IPS-18c (cell line): ENCODE data around the gene CCDC63.

Source experiments
- H3K4me3 ChIP-seq: 2 replicates; pipeline ENCODE4 v1.7.0; 2013; ENCODE audit warnings: low read depth, mild to moderate bottlenecking, low read length, moderate library complexity; ENCODE audit not compliant: insufficient read depth
- H3K9me3 ChIP-seq: one replicate; pipeline ENCODE4 v1.6.1; 2013; ENCODE audit warnings: mild to moderate bottlenecking, low read length, moderate library complexity; ENCODE audit not compliant: control insufficient read depth, insufficient read depth

The CCDC63 gene

DNA sequence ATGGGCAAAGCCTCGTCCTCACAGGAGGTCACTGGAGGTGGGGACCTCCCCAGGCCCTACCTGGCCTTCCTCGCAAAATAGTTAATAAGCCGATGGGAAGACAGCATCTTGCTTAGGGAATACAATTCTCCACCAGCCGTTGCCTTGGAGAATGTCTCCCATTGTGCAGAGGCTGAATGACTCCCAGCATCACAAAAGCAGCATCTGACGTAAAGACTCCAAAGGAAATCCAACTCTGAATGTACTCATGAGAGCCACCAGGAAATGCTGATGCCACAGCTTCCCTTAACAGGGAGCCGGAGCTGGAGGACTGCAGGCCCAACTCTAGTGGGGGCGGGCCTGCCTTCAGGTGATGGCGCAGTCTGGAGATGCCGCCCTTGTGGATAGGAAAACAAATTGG is 15.5 kb downstream of the CCDC63 start:
- Histone ChIP-seq H3K9me3 (no peaks in the 10 kb centered on the region), H3K4me3 (no peak overlapping the region; the same call in 1 of the 2 replicates)

DNA sequence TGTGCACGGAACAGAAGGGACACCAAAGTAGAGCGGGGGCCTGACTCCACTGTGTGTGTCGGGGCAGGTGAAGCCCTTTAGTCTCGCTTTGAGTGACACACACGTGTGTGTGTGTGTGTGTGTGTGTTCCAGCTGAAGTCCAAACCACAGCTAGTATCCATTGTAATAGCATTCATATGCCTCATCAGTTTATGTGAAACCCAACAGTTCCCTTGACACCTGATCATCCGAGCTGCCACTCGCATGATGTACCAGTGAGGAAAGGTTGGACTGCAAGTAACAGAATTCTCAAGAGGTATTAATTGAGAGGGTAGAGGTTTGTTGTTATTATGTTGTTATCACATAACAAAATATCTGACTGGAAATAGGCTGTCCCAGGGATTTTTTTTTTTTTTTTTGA is 16.4 kb downstream of the CCDC63 start:
- H3K4me3 ChIP-seq, result no peak overlapping the region
- H3K9me3 ChIP-seq, result no peaks in the 10 kb centered on the region

DNA sequence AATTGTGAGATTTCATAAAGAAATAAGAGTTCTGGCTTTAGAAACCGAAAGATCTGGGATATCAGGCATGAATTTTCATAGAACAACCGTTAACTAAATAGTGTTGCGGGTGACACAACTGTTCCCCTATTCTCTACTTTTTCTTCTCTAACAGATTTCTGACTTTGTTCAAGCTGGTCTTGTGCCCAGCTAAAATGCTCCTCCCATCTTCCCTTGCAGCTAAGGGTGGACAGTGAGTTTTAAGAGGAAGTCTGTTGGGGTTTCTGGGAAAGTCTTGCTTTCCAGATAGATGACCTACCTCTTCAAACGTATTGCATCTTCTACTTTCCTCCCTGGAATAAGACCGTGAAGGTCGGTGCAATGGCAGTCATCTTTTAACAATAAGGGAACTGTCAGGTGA is 18.7 kb downstream of the CCDC63 start:
- peaks cover 2% of the 10 kb centered on the region for H3K9me3 ChIP-seq
- H3K4me3 ChIP-seq, result no peak overlapping the region

DNA sequence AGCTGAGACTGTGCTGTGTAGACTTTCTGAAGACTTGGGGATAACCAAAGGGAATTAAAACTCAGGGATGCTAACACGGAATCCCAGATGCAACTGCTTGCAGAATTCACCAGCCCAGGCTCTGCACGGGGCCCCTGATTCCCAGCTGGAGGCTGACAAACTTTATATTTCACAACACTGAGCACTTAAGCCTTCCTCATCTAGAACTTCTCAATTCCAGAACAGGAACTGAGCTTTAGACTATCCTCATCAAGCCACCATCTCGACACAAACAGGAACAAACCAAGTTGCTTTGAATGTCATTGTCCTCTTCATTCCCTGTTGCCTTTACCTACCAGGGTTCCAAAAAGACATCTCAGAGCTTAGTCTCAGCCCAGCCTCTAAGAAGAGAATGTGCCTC is 22.2 kb downstream of the CCDC63 start:
- Histone ChIP-seq H3K4me3 (no peak overlapping the region), H3K9me3 (peaks cover 2% of the 10 kb centered on the region)

DNA sequence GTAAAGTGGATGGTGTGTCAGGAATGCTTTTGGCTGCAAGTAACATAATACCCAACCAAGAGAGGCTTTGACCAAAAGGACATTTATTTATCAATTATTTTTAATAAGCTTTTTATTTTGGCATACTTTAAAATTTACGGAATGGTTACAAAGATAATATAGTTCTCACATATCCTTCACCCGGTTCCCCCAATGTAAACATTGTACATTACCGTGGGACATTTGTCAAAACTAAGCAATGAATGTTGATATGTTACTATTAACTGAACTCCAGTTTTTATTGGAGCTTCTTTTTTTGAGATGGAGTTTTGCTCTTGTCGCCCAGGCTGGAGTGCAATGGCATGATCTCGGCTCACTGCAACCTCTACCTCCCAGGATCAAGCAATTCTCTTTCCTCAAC is 23.0 kb downstream of the CCDC63 start:
- Histone ChIP-seq H3K9me3 (peaks cover 2% of the 10 kb centered on the region), H3K4me3 (no peak overlapping the region)

DNA sequence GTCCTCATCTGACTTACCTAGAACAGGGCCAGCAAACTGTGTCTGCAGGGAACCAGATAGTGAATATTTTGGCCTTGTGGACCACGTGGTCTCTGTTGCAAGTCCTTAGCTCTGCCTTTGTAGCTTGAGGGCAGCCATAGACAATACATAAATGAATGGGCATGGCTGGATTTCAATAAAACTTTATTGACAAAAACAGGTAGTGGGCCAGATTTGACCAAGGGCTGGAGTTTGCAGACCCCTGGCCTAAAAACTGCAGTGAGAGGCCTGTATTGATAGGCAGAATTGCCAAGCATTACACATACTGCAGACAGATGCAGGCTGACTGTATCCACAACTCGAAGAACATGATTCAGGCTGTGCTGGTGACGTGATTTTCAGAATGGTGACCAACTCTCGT is 25.3 kb downstream of the CCDC63 start:
- no peak overlapping the region for H3K4me3 ChIP-seq
- H3K9me3 ChIP-seq, result peaks cover 2% of the 10 kb centered on the region

DNA sequence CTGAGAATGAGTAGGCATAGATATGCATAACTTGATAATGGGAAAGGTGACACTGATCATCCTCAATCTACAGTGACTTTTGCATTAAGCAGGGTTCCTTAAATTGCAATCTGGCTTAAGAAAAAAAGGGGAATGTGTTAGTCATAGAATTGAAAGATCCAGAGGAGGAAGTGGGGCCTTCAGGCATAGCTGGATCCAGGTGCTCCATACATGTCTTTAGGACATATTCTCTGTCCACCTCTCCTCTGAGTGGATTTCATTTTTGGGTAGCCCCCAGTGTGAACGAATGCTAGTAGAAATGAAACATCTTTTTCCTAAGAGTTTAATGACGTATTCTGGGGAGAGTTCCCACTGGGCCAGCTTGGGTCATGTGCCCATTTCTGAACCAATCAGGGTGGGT is 27.6 kb downstream of the CCDC63 start:
- Histone ChIP-seq H3K4me3 (no peak overlapping the region), H3K9me3 (peaks cover 2% of the 10 kb centered on the region)

DNA sequence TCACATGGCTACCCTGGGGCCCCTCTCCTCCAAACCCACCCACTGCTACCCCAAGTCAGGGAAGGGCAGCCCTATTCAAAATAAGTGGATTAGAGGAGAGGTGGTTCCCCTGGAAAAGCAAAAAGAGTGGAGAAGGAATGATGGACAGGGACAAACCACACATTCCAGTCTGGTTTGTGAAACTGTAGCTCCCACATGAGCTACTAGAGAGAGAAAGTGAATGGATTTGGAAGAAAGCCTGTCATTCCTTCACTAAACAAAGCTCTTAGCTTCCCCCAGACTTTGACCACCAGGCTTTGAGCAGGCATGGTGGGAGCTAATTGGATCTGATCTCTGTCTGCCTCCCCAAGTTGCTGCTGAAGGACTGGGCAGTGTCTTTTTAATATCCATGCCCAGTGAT is 28.0 kb downstream of the CCDC63 start:
- no peak overlapping the region for H3K4me3 ChIP-seq
- H3K9me3 ChIP-seq, result peaks cover 2% of the 10 kb centered on the region

DNA sequence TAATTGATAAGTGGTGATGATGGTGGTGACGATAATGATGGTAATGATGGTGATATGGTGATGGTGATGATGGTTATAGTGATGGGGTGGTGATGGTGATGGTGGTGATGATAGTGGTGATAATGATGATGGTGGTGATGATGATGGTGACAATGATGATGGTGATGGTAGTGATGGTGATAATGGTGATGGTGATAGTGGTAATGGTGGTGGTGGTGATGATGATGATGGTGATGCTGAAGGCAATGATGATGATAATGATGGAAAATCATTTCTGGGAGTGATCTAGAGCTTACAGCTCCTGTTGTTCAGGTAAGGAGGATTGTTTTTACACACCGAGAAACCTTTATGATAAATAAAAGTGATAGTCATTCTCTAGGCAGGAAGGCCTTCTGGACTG is 33.9 kb downstream of the CCDC63 start:
- no peaks in the 10 kb centered on the region for H3K9me3 ChIP-seq
- no peak overlapping the region for H3K4me3 ChIP-seq

DNA sequence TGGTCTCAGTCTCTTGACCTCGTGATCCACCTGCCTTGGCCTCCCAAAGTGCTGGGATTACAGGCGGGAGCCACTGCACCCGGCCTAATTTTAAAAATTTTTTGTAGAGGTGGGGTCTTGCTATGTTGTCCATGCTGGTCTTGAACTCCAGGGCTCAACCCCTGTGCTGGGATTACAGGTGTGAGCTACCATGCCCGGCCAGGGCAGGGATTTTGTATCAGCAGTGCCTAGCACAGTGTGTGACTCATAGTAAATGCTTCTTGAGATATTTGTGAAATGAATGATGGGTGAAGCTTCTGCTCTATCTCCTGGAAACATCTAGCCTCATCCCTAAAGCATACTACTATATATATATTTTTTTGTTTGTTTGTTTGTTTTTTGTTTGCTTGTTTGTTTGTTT is 36.5 kb downstream of the CCDC63 start:
- no peaks in the 10 kb centered on the region for H3K9me3 ChIP-seq
- no peak overlapping the region for H3K4me3 ChIP-seq

DNA sequence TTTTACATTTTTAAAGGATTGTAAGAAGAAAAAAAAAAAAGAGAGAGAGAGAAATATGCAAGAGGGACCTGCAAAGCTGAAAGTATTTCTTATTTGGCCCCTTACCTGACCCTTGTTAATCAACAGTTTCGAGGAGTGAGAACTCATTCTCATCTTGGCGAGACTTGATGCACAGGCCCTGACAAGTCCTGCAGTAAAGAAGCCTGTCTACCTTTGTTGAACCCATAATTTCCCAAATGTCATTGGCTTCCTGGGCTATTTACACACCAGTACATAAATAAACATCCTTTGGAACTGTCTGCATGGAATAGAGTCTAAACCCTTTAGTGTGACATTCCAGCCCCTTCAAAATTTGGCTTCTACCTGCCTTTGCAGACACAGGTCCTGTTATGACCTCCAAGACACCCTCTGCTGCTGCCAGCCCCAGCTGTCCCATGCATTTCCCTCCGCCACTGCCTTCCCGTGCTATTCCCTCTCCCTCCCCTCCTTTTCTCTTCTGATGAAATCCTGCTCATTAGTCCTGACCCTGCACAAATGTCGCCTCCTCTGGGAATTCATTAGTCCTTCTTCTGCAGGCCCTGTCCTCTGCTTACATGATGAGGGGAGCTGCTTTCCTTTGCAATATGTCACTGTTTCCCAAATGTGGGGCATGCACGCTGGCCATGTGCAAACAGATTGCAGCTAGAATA is 38.5 kb downstream of the CCDC63 start:
- Histone ChIP-seq H3K4me3 (no peak overlapping the region), H3K9me3 (no peaks in the 10 kb centered on the region)

DNA sequence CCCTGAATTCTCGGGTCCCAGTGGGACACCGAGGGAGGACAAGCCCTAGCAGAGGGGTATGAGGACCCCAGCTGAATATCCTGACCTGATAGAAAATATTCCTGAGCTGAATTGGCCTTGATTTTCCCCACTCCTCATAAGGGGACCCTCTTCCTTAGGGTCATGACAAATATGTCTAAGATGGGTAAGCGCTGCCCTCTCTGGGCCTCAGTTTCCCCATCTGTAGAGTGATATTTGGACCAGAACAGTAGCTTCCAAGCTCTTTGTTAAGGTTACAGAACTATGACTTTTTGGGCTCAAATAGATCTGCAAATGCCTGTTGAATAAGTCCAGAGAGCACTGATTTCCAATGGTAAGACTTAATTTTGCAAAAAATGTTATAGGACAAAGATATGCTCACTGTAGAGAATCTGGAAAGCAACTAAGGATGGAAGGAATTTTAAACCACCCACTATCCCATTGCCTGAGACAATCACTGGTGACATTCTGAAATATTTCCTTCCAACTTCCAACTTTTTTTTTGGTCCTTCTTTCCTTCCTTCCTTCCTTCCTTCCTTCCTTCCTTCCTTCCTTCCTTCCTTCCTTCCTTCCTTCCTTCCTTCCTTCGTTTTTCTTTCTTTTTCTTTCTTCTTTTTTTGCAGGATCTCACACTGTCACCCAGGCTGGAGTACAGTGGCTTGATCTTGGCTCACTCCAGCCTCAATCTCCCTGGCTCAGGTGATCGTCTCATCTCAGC is 41.6 kb downstream of the CCDC63 start:
- no peaks in the 10 kb centered on the region for H3K9me3 ChIP-seq
- no peak overlapping the region for H3K4me3 ChIP-seq

DNA sequence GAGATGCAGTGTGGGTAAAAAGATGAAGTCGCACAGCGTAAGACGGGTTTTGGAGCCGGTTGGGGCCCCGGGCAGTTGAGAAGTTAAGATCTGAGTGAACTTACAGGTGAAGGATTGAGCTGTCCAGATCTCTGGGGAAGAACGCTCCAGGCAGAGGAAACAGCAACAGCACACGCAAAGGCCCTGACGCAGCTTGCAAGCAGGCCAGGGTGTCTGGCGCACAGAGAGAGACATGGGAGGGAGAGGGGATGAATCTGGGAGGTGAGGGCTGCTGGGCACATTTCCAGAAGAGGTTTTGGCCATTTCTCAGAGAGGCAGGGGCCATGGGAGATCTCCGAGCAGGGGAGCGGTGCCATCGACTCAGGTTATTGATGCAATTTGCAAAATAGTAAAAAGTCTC is 42.6 kb downstream of the CCDC63 start:
- Histone ChIP-seq H3K4me3 (no peak overlapping the region), H3K9me3 (no peaks in the 10 kb centered on the region)

DNA sequence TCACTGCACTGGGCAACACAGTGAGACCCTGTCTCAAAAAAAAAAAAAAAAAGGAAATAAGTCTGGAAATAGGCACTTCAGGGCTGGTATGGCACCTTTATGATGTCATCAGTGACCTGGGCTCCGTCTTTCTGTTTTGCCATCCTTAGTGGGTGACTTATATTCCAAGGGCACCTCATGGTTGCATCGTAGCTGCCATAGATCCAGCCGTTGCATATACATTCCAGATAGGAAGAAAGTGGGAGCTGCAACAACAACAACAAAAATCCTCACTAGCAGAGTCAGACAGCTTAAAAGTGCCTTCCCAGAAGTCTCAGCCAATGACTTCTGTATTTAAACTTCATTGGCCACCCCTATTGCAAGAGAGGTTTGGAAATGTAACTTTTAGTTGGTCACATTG is 47.2 kb downstream of the CCDC63 start:
- H3K9me3 ChIP-seq, result no peaks in the 10 kb centered on the region
- no peak overlapping the region for H3K4me3 ChIP-seq

DNA sequence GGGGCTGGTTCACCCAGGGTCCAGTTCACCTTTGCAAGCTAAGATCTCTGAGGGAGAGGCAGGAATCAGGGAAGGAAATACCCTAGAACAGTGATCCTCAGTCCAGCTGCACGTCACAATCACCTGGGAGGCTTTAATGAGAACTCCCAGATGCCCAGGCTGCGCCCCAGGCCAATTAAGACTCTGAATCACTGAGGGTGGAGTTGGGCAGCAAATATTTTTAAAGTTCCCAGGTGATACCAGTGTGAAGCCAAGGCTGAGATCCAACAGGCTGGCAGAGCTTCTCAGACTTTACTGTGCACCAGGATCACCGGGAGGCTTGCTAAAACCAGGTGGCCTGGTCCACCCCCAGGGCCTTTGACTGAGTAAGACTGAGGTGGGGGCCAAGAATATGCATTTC is 49.8 kb downstream of the CCDC63 start:
- no peak overlapping the region for H3K4me3 ChIP-seq
- no peaks in the 10 kb centered on the region for H3K9me3 ChIP-seq

DNA sequence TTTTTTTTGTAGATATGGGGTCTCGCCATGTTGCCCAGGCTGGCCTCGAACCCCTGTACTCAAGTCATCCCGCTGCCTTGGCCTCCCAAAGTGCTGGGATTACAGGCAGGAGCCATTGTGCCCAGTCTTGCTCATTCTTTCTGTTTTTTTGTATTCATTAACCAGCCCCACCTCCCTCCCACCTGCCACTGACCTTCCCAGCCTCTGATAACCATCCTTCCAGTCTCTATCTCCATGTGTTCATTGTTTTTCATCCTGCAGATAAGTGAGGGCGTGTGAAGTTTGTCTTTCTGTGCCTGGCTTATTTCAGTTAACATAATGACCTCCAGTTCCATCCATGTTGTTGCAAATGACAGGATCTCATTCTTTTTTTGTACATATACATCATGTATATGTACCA is 54.6 kb downstream of the CCDC63 start:
- Histone ChIP-seq H3K9me3 (no peaks in the 10 kb centered on the region), H3K4me3 (no peak overlapping the region)

DNA sequence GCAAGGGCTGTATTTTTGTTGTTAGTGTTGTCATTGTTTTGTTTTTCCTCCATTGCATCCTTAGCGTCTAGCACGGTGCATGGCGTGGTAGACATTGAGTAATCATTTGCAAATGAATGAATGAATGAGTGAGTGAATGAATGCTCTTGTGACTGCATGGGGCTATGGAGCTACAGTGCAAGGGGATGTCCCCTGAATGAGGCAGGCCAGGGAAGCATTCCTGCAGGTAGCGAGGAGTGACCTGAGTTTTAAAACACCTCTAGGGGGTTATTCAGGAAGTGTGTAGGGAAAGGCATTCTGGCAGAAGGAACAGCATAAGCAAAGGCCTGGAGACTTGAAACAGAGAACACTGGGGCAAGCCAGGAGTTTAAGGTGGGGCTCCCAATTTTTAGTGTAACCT is 56.7 kb downstream of the CCDC63 start:
- Histone ChIP-seq H3K4me3 (no peak overlapping the region), H3K9me3 (no peaks in the 10 kb centered on the region)

DNA sequence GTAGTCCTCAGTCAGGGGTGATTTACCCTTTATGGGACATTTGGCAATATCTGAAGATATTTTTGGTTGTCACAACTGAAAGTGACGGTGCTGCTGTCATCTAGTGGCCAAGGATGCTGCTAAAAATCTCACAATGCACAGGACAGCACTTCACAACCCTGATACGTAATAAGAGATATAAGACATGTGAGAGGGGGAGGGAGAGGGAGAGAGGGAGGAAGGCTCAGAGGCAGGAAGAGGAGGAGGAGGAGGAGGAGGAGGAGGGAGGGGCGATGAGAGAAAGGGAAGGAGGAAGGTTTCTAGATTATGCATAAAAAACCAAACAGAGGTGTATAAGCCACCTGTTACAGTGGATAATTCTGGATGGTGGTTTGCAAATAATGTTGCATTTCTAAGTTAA is 59.3 kb downstream of the CCDC63 start:
- H3K9me3 ChIP-seq, result no peaks in the 10 kb centered on the region
- no peak overlapping the region for H3K4me3 ChIP-seq

DNA sequence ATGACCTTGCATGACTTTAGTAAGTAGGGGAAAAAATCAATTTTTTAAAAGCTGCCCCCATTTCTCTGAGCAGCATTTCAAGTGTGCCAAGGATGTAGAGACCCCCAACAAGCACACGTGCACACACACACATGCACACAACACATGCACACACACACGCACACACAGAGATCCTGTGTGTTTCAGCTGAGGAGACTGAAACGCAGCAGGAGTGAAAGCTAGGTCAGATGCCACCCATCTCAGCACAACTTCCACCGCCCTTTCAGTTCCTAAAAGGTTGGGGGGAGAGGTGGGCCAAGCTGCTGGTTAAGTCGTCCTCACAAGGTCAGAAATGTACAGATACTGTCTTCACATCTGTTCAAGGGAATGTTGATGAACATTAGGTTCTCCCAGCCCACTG is 59.7 kb downstream of the CCDC63 start:
- Histone ChIP-seq H3K4me3 (no peak overlapping the region), H3K9me3 (no peaks in the 10 kb centered on the region)
